Measurements from ENCODE around the gene PLOD1. TPM values are rescaled to one million over a fixed set of nuclear protein-coding genes. Genes with fewer than 3 reads are reported as not detected.
"Not testable (repeated sequence)": the region's sequence is repeated elsewhere in the genome, so short reads cannot be mapped to it uniquely, and the experiment has no call there.

Gene PLOD1
- polyA plus RNA-seq, 2 of the 4 experiments (the other 2 are of a cell fraction): 53.8 to 83.9 TPM

DNA sequence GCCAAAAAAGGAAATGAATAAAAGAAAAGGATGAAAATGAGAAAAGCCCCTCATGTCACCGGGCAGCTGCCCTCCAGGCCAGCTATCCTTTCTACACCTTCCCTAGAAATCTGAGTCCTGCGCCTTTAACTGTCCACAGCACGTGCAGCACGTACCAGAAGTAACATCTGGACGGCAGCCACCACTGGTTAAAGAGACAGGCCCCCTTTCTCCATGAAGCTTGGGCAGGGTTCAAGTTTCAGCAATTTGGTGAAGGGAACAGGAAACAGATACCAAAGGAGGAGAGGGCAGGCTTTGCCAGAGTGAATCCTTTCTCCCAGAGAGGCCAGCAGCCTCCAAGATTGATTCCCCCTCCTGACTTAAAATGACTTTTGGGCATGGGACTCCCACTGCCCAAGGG lies 4.7 kb upstream of the PLOD1 start:
- WGBS (ENCODE audit: missing lambda C conversion rate): 2% methylated on average over 5 of the region's 5 CpGs
- ChIA-PET POLR2A (interaction anchor here (1.1 to 1.7 kb wide), 2 partner anchors 20 to 22 kb away, joined by 5 to 6 read pairs; no protein-coding TSS in a partner anchor), CTCF (interaction anchor here (0.5 kb wide), 1 partner anchor 44 kb away, joined by 4 read pairs; no protein-coding TSS in a partner anchor)
- peaks cover 17% of the 10 kb centered on the region for H3K4me1 ChIP-seq
- no peak for TF ChIP-seq CBX2 (IDR thresholded peaks at IDR 0.05; ENCODE audit: borderline replicate concordance, low read depth)
- peak; percentile 90 for TF ChIP-seq BHLHE40 (IDR thresholded peaks at IDR 0.05; ENCODE audit: low read depth, low read length)
- TF ChIP-seq, protein P1, sequence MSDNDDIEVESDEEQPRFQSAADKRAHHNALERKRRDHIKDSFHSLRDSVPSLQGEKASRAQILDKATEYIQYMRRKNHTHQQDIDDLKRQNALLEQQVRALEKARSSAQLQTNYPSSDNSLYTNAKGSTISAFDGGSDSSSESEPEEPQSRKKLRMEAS (IDR thresholded peaks at IDR 0.05): peak; percentile 75
- H3K4me2 ChIP-seq: peak overlapping the region; percentile 29; the same call in 2 of the 3 replicates
- peak overlapping the region in 1 of 2 experiments; percentile 60; a peak in 3 of 6 replicates for H3K27ac ChIP-seq
- DNase-seq (ENCODE audit: low read depth in 1 of 2, low spot score in 1 of 2): peak in 1 of 2 experiments; percentile 32
- no peak for ATAC-seq
- H3K4me3 ChIP-seq: no peak overlapping the region
- no peak for FAIRE-seq
- no peaks in the 10 kb centered on the region for H3K9me3 ChIP-seq

DNA sequence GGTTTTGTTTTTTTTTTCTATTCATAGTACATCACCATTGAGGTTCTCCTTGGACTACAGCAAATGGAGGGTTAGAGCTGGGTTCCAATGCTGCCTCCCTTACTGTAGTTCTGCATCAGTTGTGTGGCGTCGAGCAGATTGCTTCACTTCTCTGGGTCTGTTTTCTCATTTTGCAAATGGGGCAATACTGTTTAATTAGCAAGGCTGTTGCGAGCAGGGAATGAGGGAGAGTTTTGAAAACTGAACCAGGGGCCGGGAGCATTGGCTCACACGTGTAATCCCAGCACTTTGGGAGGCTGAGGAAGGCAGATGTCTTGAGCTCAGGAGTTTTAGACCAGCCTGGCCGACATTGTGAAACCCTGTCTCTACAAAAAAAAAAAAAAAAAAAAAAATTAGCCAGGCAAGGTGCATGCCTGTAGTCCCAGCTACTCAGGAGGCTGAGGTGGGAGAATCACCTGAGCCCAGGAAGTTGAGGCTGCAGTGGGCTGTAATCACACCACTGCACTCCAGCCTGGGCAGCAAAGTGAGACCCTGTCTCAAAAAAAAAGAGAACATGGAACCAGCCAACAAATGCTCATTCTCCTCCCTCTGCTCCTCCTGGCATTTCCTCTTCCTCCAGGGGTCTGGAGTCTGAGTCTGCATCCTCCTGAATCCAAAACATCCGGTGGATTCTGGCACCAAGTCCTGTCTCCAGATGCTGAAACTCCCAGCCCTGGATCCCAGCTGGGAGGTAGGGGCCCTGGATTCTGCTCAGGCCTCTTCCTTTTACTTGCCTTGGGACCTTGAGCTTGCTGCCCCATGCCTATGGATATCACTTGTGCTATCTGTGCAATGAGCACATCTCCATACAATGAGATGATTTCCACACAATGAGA lies 3.7 kb upstream of the PLOD1 start:
- Histone ChIP-seq H3K4me2 (no peak overlapping the region), H3K4me1 (peaks cover 15% of the 10 kb centered on the region), H3K27ac (peak overlapping the region in 1 of 2 experiments; percentile 60; a peak in 3 of 6 replicates), H3K4me3 (no peak overlapping the region), H3K9me3 (no peaks in the 10 kb centered on the region)
- POLR2A ChIA-PET: no interaction called here
- WGBS (ENCODE audit: missing lambda C conversion rate): 51% methylated on average over 7 of the region's 7 CpGs
- FAIRE-seq (no peak), ATAC-seq (no peak), DNase-seq (ENCODE audit: low read depth in 1 of 2, low spot score in 1 of 2) (no peak)
- TF ChIP-seq NFE2L2 (conservative IDR thresholded peaks at IDR 0.05; ENCODE audit: low read length) (no peak), PHF8 (IDR thresholded peaks at IDR 0.05; ENCODE audit: borderline replicate concordance, low read depth) (no peak)
- CTCF ChIA-PET: interaction anchor here (0.5 kb wide), 1 partner anchor 83 kb away, joined by 3 read pairs; no protein-coding TSS in a partner anchor

DNA sequence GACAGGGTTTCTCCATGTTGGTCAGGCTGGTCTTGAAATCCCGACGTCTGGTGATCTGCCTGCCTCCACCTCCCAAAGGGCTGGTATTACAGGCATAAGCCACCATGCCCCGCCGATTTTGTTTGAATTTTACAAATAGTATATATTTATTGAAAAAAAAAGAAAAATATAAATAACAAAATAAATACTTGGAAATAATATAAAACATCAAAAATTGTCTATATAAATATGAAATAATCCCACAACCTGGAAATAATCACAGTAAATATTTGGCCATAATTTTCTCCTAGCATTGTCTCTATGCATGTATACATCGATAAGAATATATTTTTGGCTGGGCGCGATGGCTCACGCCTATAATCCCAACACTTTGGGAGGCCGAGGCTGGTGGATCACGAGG lies 2.7 kb upstream of the PLOD1 start:
- WGBS (ENCODE audit: missing lambda C conversion rate): 87% methylated on average over 10 of the region's 10 CpGs
- DNase-seq (ENCODE audit: low read depth in 1 of 2, low spot score in 1 of 2): no peak
- H3K4me1 ChIP-seq: peaks cover 15% of the 10 kb centered on the region

DNA sequence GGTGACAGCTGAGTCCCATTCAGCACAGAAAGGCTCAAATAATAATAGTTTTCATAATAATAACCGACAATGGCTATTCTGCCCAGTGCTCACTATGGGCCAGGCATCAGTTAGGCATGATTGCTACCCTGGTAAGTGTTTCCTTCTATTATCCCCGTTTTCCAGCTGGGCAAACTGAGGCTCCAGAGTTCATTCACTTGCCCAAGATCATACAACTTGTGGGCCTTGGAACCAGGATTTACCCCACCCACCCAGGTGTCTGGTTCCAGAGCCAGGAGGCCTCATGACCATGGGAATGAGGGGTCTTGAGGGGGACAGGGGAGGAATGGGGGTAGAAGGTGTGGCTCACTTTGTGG lies 518 bp downstream of the PLOD1 start:
- CTCF ChIA-PET: interaction anchor here (0.6 kb wide), 1 partner anchor 64 kb away, joined by 3 read pairs; no protein-coding TSS in a partner anchor
- peak overlapping the region; percentile 93 for H3K4me2 ChIP-seq
- WGBS (ENCODE audit: missing lambda C conversion rate): 0% methylated on average over 2 of the region's 2 CpGs
- POLR2A ChIA-PET: interaction anchor here (1.5 kb wide), 1 partner anchor 27 kb away, joined by 13 read pairs; no protein-coding TSS in a partner anchor
- peaks cover 21% of the 10 kb centered on the region for H3K4me1 ChIP-seq
- TF ChIP-seq HDAC2 (IDR thresholded peaks at IDR 0.05): 0 out of 2 replicates have a peak, but pooled peaks have one; percentile 36
- no peak for TF ChIP-seq CBX2 (IDR thresholded peaks at IDR 0.05; ENCODE audit: borderline replicate concordance, low read depth)
- TF ChIP-seq RAD21 (conservative IDR thresholded peaks at IDR 0.05 in 1 of 2, IDR thresholded peaks at IDR 0.05 in 1 of 2): no peak
- no peak for TF ChIP-seq SMC3 (IDR thresholded peaks at IDR 0.05)
- TF ChIP-seq KDM1A (IDR thresholded peaks at IDR 0.05; ENCODE audit: low read depth): peak; percentile 76
- H3K4me3 ChIP-seq: peak overlapping the region; percentile 52
- ATAC-seq: peak; percentile 21 to 52; a peak in 3 of 6 replicates
- peak overlapping the region; percentile 86 to 88 for H3K27ac ChIP-seq
- no peak for DNase-seq (ENCODE audit: low read depth in 1 of 2, low spot score in 1 of 2)
- no peaks in the 10 kb centered on the region for H3K9me3 ChIP-seq
- no peak for FAIRE-seq

More for the DNA sequence above, 2.7 kb upstream of the PLOD1 start:
- H3K27ac ChIP-seq: no peak overlapping the region
- ChIA-PET POLR2A (no interaction called here), CTCF (no interaction called here)
- TF ChIP-seq, protein P2, sequence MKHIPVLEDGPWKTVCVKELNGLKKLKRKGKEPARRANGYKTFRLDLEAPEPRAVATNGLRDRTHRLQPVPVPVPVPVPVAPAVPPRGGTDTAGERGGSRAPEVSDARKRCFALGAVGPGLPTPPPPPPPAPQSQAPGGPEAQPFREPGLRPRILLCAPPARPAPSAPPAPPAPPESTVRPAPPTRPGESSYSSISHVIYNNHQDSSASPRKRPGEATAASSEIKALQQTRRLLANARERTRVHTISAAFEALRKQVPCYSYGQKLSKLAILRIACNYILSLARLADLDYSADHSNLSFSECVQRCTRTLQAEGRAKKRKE (CRISPR knock-in tag; IDR thresholded peaks at IDR 0.05; ENCODE audit: low read depth): no peak
- no peak for TF ChIP-seq ZNF302 (CRISPR knock-in tag; IDR thresholded peaks at IDR 0.05)
- TF ChIP-seq CHD2 (IDR thresholded peaks at IDR 0.05; ENCODE audit: low read length, partially characterized antibody): no peak
- TF ChIP-seq CBX8 (IDR thresholded peaks at IDR 0.05): no peak
- TF ChIP-seq JUN (IDR thresholded peaks at IDR 0.05): no peak
- TF ChIP-seq ZFP36 (IDR thresholded peaks at IDR 0.05; ENCODE audit: borderline replicate concordance, partially characterized antibody): no peak
- TF ChIP-seq MAZ (IDR thresholded peaks at IDR 0.05; ENCODE audit: borderline replicate concordance, low read depth, low read length): no peak
- TF ChIP-seq FOXS1 (CRISPR knock-in tag; IDR thresholded peaks at IDR 0.05): no peak
- no peak for TF ChIP-seq TP53 (CRISPR knock-in tag; IDR thresholded peaks at IDR 0.05)
- TF ChIP-seq HOXB5 (CRISPR knock-in tag; IDR thresholded peaks at IDR 0.05): no peak
- no peak for TF ChIP-seq HOXA7 (CRISPR knock-in tag; IDR thresholded peaks at IDR 0.05)
- no peak for TF ChIP-seq MAFK (IDR thresholded peaks at IDR 0.05; ENCODE audit: partially characterized antibody)
- TF ChIP-seq GATA3 (IDR thresholded peaks at IDR 0.05; ENCODE audit: borderline replicate concordance): no peak
- TF ChIP-seq JUNB (IDR thresholded peaks at IDR 0.05): no peak
- no peak for TF ChIP-seq RNF2 (IDR thresholded peaks at IDR 0.05; ENCODE audit: borderline replicate concordance, low read depth)
- no peak for TF ChIP-seq RFX5 (IDR thresholded peaks at IDR 0.05)
- TF ChIP-seq, protein P1 (IDR thresholded peaks at IDR 0.05): no peak
- TF ChIP-seq, protein P3, sequence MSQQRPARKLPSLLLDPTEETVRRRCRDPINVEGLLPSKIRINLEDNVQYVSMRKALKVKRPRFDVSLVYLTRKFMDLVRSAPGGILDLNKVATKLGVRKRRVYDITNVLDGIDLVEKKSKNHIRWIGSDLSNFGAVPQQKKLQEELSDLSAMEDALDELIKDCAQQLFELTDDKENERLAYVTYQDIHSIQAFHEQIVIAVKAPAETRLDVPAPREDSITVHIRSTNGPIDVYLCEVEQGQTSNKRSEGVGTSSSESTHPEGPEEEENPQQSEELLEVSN (IDR thresholded peaks at IDR 0.05; ENCODE audit: borderline replicate concordance, low read depth): no peak
- no peaks in the 10 kb centered on the region for H3K9me3 ChIP-seq
- FAIRE-seq (no peak), ATAC-seq (no peak)
- H3K4me2 ChIP-seq: no peak overlapping the region
- no peak overlapping the region for H3K4me3 ChIP-seq

DNA sequence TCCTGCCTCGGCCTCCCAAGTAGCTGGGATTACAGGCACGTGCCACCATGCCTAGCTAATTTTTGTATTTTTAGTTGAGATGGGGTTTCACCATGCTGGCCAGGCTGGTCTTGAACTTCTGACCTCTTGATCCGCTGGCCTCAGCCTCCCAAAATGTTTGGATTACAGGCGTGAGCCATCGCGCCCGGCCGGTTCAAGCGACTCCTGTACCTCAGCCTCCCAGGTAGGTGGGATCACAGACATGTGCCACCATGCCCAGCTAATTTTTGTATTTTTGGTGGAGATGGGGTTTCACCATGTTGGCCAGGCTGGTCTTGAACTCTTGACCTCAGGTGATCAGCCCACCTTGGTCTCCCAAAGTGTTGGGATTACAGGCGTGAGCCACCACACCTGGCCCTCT lies 1.2 kb downstream of the PLOD1 start:
- WGBS (ENCODE audit: missing lambda C conversion rate): 92% methylated on average over 9 of the region's 10 CpGs
- ATAC-seq; FAIRE-seq; H3K9me3 ChIP-seq; CTCF ChIA-PET; H3K27ac ChIP-seq; H3K4me3 ChIP-seq; DNase-seq (ENCODE audit: low read depth in 1 of 2, low spot score in 1 of 2); POLR2A ChIA-PET: not testable (repeated sequence)
- H3K4me1 ChIP-seq: peaks cover 15% of the 10 kb centered on the region; the same call in 2 of the 3 replicates
- peak overlapping the region; percentile 93; the same call in 2 of the 3 replicates for H3K4me2 ChIP-seq

Measured in A549 (cell line).